ENCODE measurements around the gene STX12.
"Not testable (repeated sequence)": the region's sequence is repeated elsewhere in the genome, so short reads cannot be mapped to it uniquely, and the experiment has no call there.

Gene STX12

DNA sequence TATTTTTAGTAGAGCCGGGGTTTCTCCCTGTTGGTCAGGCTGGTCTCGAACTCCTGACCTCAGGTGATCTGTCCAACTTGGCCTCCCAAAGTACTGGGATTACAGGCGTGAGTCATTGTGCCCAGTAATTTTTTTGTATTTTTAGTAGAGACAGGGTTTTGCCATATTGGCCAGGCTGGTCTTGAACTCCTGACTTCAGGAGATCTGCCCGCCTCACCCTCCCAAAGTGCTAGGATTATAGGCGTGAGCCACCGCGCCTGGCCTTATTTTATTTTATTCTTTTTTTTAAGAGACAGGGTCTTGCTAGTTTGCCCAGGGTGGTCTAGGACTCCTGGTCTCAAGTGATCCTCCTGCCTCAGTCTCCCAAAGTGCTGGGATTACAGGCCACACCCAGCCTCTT lies 98.1 kb downstream of the STX12 start:
- DNase-seq: not testable (repeated sequence)

DNA sequence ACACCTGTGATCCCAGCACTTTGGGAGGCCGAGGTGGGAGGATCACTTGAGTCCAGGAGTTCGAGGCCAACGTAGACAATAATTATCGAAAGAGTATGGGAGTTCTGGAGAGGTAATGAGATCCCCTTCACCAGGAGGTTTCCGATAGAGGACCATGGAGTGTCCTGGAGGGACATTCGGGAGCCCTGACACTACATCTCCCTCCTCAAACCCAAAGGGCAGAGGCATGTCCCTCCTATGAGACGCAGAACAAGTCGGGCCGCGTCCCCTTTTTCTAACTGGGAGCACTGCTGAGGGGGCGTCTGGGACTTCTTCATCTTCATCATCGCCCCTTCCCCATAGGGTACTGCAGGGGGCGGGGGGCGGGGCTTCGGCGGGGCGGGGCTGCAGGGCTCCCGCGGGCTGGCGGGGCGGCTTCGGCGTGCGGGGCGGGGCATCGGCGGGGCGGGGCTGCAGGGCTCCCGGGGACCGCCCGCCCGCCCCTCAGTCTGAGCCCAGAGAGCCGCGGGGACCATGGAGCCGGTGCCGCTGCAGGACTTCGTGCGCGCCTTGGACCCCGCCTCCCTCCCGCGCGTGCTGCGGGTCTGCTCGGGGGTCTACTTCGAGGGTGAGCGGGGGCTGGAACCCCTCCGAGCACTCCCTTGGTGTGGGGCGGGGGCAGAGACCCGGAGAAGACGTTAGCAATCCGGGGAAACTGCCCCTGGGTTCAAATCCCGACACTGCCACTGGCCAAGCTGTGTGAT lies 99.2 kb downstream of the STX12 start, which contains the start of gene THEMIS2:
Gene THEMIS2 (plus strand): TSS at position 486 of the 743 bp plus-strand sequence. CDS start 28 bp downstream, at position 514.
- peak; percentile 37 to 84 (median 62) for DNase-seq

GRCh38 chr1:27872802-27873551 lies 100.0 kb downstream of the STX12 start:
- peak in 1 of 4 experiments; percentile 14 for DNase-seq

- DNase-seq: no peak
Observed at GRCh38 chr1:27873671-27874384, 100.8 kb downstream of the STX12 start.

Measured in activated naive CD4-positive, alpha-beta T cell (primary cell).